ENCODE results near the gene PLAC1.

The PLAC1 gene

GRCh38 chrX:134658002-134658759 lies at the start of gene PLAC1:
Gene PLAC1, minus strand, starts transcription at chrX:134658471. Its CDS starts 91,789 bp downstream, at chrX:134566682.
- DNase-seq: no peak

- DNase-seq: no peak
Observed at GRCh38 chrX:134706138-134706537, 47.9 kb upstream of the PLAC1 start.

GRCh38 chrX:134695999-134696398 lies 37.7 kb upstream of the PLAC1 start:
- no peak for DNase-seq

- no peak for DNase-seq
Observed at GRCh38 chrX:134694333-134695322, 36.4 kb upstream of the PLAC1 start.

GRCh38 chrX:134693644-134694043 lies 35.4 kb upstream of the PLAC1 start:
- DNase-seq: no peak

- no peak for DNase-seq
Observed at GRCh38 chrX:134692990-134693389, 34.7 kb upstream of the PLAC1 start.

- no peak for DNase-seq
Observed at GRCh38 chrX:134692233-134692632, 34.0 kb upstream of the PLAC1 start.

GRCh38 chrX:134691453-134691852 lies 33.2 kb upstream of the PLAC1 start:
- no peak for DNase-seq

GRCh38 chrX:134688839-134689238 lies 30.6 kb upstream of the PLAC1 start:
- DNase-seq: no peak

GRCh38 chrX:134688031-134688823 lies 30.0 kb upstream of the PLAC1 start:
- DNase-seq: no peak

- no peak for DNase-seq
Observed at GRCh38 chrX:134685668-134686067, 27.4 kb upstream of the PLAC1 start.

GRCh38 chrX:134684956-134685355 lies 26.7 kb upstream of the PLAC1 start:
- no peak for DNase-seq

GRCh38 chrX:134683351-134684005 lies 25.2 kb upstream of the PLAC1 start:
- no peak for DNase-seq

GRCh38 chrX:134682081-134682480 lies 23.8 kb upstream of the PLAC1 start:
- no peak for DNase-seq

- no peak for DNase-seq
Observed at GRCh38 chrX:134679644-134680043, 21.4 kb upstream of the PLAC1 start.

GRCh38 chrX:134679221-134679620 lies 20.9 kb upstream of the PLAC1 start:
- DNase-seq: no peak

GRCh38 chrX:134677332-134677731 lies 19.1 kb upstream of the PLAC1 start:
- no peak for DNase-seq

- no peak for DNase-seq
Observed at GRCh38 chrX:134676436-134676835, 18.2 kb upstream of the PLAC1 start.

GRCh38 chrX:134673123-134673522 lies 14.9 kb upstream of the PLAC1 start:
- no peak for DNase-seq

- DNase-seq: no peak
Observed at GRCh38 chrX:134672101-134672500, 13.8 kb upstream of the PLAC1 start.

GRCh38 chrX:134671294-134671693 lies 13.0 kb upstream of the PLAC1 start:
- DNase-seq: no peak

- DNase-seq: no peak
Observed at GRCh38 chrX:134670134-134670924, 12.1 kb upstream of the PLAC1 start.
